Astrocyte (in vitro differentiated cells and primary cell): Measurements from ENCODE around the gene FAT1. TPM values are rescaled to one million over a fixed set of nuclear protein-coding genes. Genes with fewer than 3 reads are reported as not detected.

ENCODE experiments used
- DNase-seq: peaks from one replicate; pipeline ENCODE4 v3.0.0-alpha.2; 2010; ENCODE audit warnings: low read depth
- FAIRE-seq: peaks from 2 replicates; lab custom pipeline; 2011; peaks lifted over from hg19 to GRCh38; lab: Jason Lieb, UNC
- H2AFZ ChIP-seq: 2 replicates; pipeline ENCODE4 v1.6.0; 2012; ENCODE audit warnings: low read depth, low read length, inconsistent platforms
- H3K27ac ChIP-seq: 2 replicates; pipeline ENCODE4 v1.5.1; 2011; ENCODE audit warnings: low read depth, low read length, inconsistent platforms
- H3K27me3 ChIP-seq: 2 replicates; pipeline ENCODE4 v1.6.0; 2011; ENCODE audit warnings: low read length, inconsistent platforms; ENCODE audit not compliant: insufficient read depth
- H3K36me3 ChIP-seq: 2 replicates; pipeline ENCODE4 v1.5.1; 2011; ENCODE audit warnings: low read length, inconsistent platforms; ENCODE audit not compliant: insufficient read depth
- H3K4me1 ChIP-seq: 2 replicates; pipeline ENCODE4 v1.5.1; 2011; ENCODE audit warnings: low read length, inconsistent platforms; ENCODE audit not compliant: insufficient read depth
- H3K4me2 ChIP-seq: 2 replicates; pipeline ENCODE4 v1.6.0; 2012; ENCODE audit warnings: low read length, inconsistent platforms
- H3K4me3 ChIP-seq: 2 replicates; pipeline ENCODE4 v1.5.1; 2011; ENCODE audit warnings: low read depth, mild to moderate bottlenecking, low read length, inconsistent platforms; ENCODE audit not compliant: insufficient read depth
- H3K79me2 ChIP-seq: 2 replicates; pipeline ENCODE4 v1.6.0; 2012; ENCODE audit warnings: mild to moderate bottlenecking, low read length, inconsistent platforms; ENCODE audit not compliant: insufficient read depth
- H3K9ac ChIP-seq: 2 replicates; pipeline ENCODE4 v1.6.0; 2012; ENCODE audit warnings: mild to moderate bottlenecking, low read length, inconsistent platforms
- H3K9me3 ChIP-seq: 2 replicates; pipeline ENCODE4 v1.5.1; 2012; ENCODE audit warnings: low read depth, mild to moderate bottlenecking, low read length, inconsistent platforms; ENCODE audit not compliant: insufficient read depth
- H4K20me1 ChIP-seq: 2 replicates; pipeline ENCODE4 v1.6.0; 2012; ENCODE audit warnings: low read length, inconsistent platforms; ENCODE audit not compliant: insufficient read depth
- H3K27ac Mint-ChIP-seq: one replicate; pipeline ENCODE4 v1.8.0; 2021; ENCODE audit warnings: mild to moderate bottlenecking, mixed read lengths; ENCODE audit not compliant: unreplicated experiment
- H3K27me3 Mint-ChIP-seq: one replicate; pipeline ENCODE4 v1.8.0; 2021; ENCODE audit warnings: low read depth, mixed read lengths; ENCODE audit not compliant: unreplicated experiment
- H3K36me3 Mint-ChIP-seq: one replicate; pipeline ENCODE4 v1.8.0; 2021; ENCODE audit warnings: low read depth, mixed read lengths; ENCODE audit not compliant: unreplicated experiment
- H3K4me1 Mint-ChIP-seq: one replicate; pipeline ENCODE4 v1.8.0; 2021; ENCODE audit warnings: low read depth, mixed read lengths; ENCODE audit not compliant: unreplicated experiment
- H3K4me3 Mint-ChIP-seq: one replicate; pipeline ENCODE4 v1.8.0; 2021; ENCODE audit warnings: mild to moderate bottlenecking, moderate library complexity, mixed read lengths; ENCODE audit not compliant: unreplicated experiment
- H3K9me3 Mint-ChIP-seq: one replicate; pipeline ENCODE4 v1.8.0; 2021; ENCODE audit warnings: mild to moderate bottlenecking, mixed read lengths; ENCODE audit not compliant: unreplicated experiment
- CTCF ChIP-seq: IDR thresholded peaks from 2 replicates; pipeline ENCODE4 v1.5.1; 2011; ENCODE audit warnings: low read depth, mild to moderate bottlenecking, inconsistent platforms, low read length, moderate library complexity; ENCODE audit not compliant: insufficient read depth
- EZH2 ChIP-seq: IDR thresholded peaks from 2 replicates; pipeline ENCODE4 v1.6.1; 2012; ENCODE audit warnings: mild to moderate bottlenecking, low read length, inconsistent platforms; ENCODE audit not compliant: insufficient read depth
- total RNA-seq: library from RNA; stranded (reverse); gene quantifications from 2 replicates; pipeline ENCODE4 v1.2.1, GENCODE V29; 2021

Gene FAT1
- total RNA-seq, 1 donor from 2014 or later, result 590 TPM

GRCh38 chr4:186553717-186554116 lies 169.9 kb downstream of the FAT1 start:
- no peak for FAIRE-seq
- H3K4me1 Mint-ChIP-seq, result peaks cover 17% of the 10 kb centered on the region
- H3K4me3 Mint-ChIP-seq, result no peak overlapping the region

GRCh38 chr4:186551849-186552248 lies 171.8 kb downstream of the FAT1 start:
- Mint-ChIP-seq H3K27ac (no peak overlapping the region), H3K4me1 (peaks cover 1% of the 10 kb centered on the region), H3K27me3 (peaks cover 34% of the 10 kb centered on the region), H3K4me3 (no peak overlapping the region), H3K9me3 (no peaks in the 10 kb centered on the region), H3K36me3 (no peaks in the 10 kb centered on the region)
- H3K27ac ChIP-seq, result no peak overlapping the region
- DNase-seq, result no peak
- no peak for FAIRE-seq
- H3K9me3 ChIP-seq, result no peaks in the 10 kb centered on the region
- no peak overlapping the region for H2AFZ ChIP-seq
- H4K20me1 ChIP-seq, result no peaks in the 10 kb centered on the region
- TF ChIP-seq CTCF (no peak), EZH2 (no peak)
- H3K4me3 ChIP-seq, result no peak overlapping the region
- H3K4me1 ChIP-seq, result peaks cover 6% of the 10 kb centered on the region
- H3K79me2 ChIP-seq, result no peaks in the 10 kb centered on the region
- no peak overlapping the region for H3K4me2 ChIP-seq
- no peaks in the 10 kb centered on the region for H3K36me3 ChIP-seq
- H3K9ac ChIP-seq, result no peak overlapping the region
- H3K27me3 ChIP-seq, result peaks cover 17% of the 10 kb centered on the region

More at GRCh38 chr4:186553717-186554116, 169.9 kb downstream of the FAT1 start:
- Histone ChIP-seq H3K36me3 (no peaks in the 10 kb centered on the region), H3K4me1 (peaks cover 13% of the 10 kb centered on the region), H2AFZ (no peak overlapping the region), H3K9me3 (no peaks in the 10 kb centered on the region), H3K79me2 (no peaks in the 10 kb centered on the region), H3K27ac (no peak overlapping the region), H3K4me2 (no peak overlapping the region), H3K4me3 (no peak overlapping the region), H4K20me1 (no peaks in the 10 kb centered on the region), H3K9ac (no peak overlapping the region), H3K27me3 (peaks cover 17% of the 10 kb centered on the region)
- no peak for DNase-seq
- Mint-ChIP-seq H3K27me3 (peaks cover 34% of the 10 kb centered on the region), H3K36me3 (no peaks in the 10 kb centered on the region), H3K9me3 (no peaks in the 10 kb centered on the region), H3K27ac (no peak overlapping the region)
- TF ChIP-seq EZH2, result no peak

GRCh38 chr4:186545436-186545835 lies 178.2 kb downstream of the FAT1 start:
- H3K4me2 ChIP-seq, result no peak overlapping the region
- Mint-ChIP-seq H3K27ac (no peak overlapping the region), H3K27me3 (peaks cover 24% of the 10 kb centered on the region), H3K4me1 (no peaks in the 10 kb centered on the region), H3K4me3 (no peak overlapping the region), H3K36me3 (no peaks in the 10 kb centered on the region), H3K9me3 (peaks cover 3% of the 10 kb centered on the region)
- H3K4me1 ChIP-seq, result no peaks in the 10 kb centered on the region
- no peaks in the 10 kb centered on the region for H3K9me3 ChIP-seq
- DNase-seq (no peak), FAIRE-seq (no peak)
- H3K36me3 ChIP-seq, result no peaks in the 10 kb centered on the region
- no peak overlapping the region for H2AFZ ChIP-seq
- TF ChIP-seq EZH2, result no peak
- no peak for TF ChIP-seq CTCF
- no peaks in the 10 kb centered on the region for H3K27me3 ChIP-seq
- H3K27ac ChIP-seq, result no peak overlapping the region
- H3K79me2 ChIP-seq, result no peaks in the 10 kb centered on the region
- H3K9ac ChIP-seq, result no peak overlapping the region
- no peak overlapping the region for H3K4me3 ChIP-seq
- H4K20me1 ChIP-seq, result no peaks in the 10 kb centered on the region
